ENCODE measurements around the gene ACSM3. TPM values are rescaled to one million over a fixed set of nuclear protein-coding genes. Genes with fewer than 3 reads are reported as not detected.

ACSM3 gene
- total RNA-seq, 1 donor = 0.86 TPM

DNA sequence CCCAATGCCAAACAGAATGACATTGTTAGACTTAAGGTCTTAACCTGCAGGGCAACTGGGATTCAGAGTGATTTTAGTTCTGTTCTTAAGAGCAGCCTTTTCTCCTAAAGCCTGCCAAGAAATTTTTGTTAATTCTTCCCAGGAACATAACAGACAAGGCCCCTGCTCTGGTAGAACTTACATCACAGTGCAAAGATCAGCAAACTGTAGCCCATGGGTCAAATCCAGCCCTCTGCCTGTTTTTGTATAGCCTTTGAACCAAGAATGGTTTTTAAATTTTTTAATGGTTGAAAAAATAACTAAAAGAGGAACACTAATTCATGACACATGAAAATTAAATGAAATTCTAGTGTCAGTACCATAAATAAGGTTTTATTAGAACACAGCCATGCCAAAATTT, 3.8 kb downstream of the ACSM3 start:
- no peak for DNase-seq (ENCODE audit: low read depth)
- TF ChIP-seq CTCF (IDR thresholded peaks at IDR 0.05; ENCODE audit: insufficient read depth, low read depth, low read length) = no peak
- no peak overlapping the region for H3K4me3 ChIP-seq (ENCODE audit: low read depth, low read length)

- no peak overlapping the region for H3K4me3 ChIP-seq (ENCODE audit: low read depth, low read length)
- TF ChIP-seq CTCF (IDR thresholded peaks at IDR 0.05; ENCODE audit: insufficient read depth, low read depth, low read length) = no peak
Observed at GRCh38 chr16:20768121-20768520, 4.3 kb downstream of the ACSM3 start.

DNA sequence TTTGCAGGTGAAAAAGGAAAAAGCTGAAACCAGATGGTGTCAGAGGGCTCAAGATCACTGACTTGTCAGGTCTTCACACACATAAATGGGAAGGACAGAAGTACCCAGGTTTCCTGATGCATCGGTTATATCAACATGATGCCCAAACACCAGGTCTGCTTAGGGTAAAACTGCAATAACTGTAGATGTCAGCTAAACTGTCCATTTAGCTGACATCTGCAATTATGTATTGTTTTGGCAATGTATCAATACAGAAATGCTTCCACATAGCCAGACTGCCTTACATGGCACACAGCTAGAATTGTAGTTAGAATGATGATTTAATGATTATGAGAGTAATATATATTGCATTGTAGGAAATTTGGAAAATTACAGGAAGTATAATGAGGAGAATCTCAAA, 5.0 kb downstream of the ACSM3 start:
- DNase-seq (ENCODE audit: low read depth) = no peak
- no peak overlapping the region for H3K4me3 ChIP-seq (ENCODE audit: low read depth, low read length)
- TF ChIP-seq CTCF (IDR thresholded peaks at IDR 0.05; ENCODE audit: insufficient read depth, low read depth, low read length) = no peak

More at GRCh38 chr16:20768121-20768520, 4.3 kb downstream of the ACSM3 start:
- DNase-seq (ENCODE audit: low read depth) = no peak

- no peak for TF ChIP-seq CTCF (IDR thresholded peaks at IDR 0.05; ENCODE audit: insufficient read depth, low read depth, low read length)
- H3K4me3 ChIP-seq (ENCODE audit: low read depth, low read length) = no peak overlapping the region
- DNase-seq (ENCODE audit: low read depth) = no peak
Observed at GRCh38 chr16:20773679-20774078, 9.9 kb downstream of the ACSM3 start.

DNA sequence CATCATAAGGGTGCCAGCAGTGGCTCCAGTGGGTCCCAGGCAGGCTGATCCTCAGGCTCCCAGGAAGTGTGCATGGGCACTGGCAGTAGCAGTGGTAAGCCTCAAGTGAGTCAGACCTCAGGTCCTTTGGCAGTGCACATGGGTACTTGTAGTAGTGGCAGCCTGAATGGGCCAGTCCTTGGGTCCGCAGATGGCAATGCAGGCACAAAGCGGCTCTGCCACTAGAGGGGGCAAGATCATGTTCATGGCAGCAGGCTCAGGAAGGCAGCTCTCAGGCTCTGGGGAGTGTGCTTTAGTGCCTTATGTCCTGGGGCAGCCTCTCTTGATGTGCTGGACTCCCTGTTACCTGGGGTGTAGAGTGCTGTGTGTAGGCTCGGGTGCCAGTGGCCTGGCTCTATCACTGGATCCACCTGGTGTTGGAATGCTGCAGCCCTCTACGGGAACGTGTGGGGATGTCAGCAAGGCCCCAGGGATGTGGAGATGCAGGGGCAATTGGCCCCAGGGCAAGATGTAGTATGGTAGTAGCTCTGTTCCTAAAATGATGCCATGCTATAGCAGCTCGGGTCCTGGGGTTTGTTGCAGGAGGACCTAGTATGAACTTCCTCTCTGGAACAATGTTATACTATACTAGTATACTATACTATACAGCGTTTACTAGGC, 11.0 kb downstream of the ACSM3 start:
- H3K4me3 ChIP-seq (ENCODE audit: low read depth, low read length) = no peak overlapping the region
- TF ChIP-seq CTCF (IDR thresholded peaks at IDR 0.05; ENCODE audit: insufficient read depth, low read depth, low read length) = peak; percentile 87
- peak; percentile 67 for DNase-seq (ENCODE audit: low read depth)

DNA sequence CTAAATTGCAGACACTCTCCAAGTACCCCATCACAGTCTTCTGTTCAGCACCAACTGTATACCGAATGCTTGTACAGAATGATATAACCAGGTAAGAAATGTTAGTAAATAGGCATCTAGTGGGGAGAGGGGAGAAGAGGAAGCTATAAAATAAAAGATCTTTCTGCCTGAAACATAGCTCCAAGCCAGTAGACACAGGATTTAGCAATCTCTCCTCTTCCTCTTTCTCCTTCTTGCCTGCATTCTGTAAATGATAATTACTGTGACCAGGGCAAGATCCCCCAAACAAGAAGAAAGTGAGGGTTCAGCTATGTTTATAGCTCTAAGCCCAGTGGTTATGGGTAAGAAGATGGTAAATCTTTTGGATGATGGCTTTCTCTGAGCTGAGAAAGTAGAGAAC, 17.9 kb downstream of the ACSM3 start:
- no peak for TF ChIP-seq CTCF (IDR thresholded peaks at IDR 0.05; ENCODE audit: insufficient read depth, low read depth, low read length)
- DNase-seq (ENCODE audit: low read depth) = no peak

DNA sequence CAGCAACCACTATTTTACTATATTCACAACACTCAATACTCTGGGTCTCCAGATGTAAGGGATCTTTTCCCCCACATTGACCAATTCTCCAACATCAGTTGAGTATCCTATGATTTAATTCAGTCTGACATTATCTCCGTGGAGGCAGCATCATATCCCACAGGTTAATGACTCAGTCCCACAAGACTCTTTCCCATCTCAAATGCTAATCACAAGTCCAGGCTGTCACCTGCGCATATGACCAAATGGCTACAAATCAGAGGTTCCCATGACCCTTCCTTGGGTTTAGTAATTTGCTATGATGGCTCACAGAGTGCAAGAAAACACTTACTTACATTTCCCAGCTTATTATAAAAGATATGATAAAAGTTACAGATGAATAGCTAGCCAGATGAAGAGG, 18.7 kb downstream of the ACSM3 start:
- no peak for TF ChIP-seq CTCF (IDR thresholded peaks at IDR 0.05; ENCODE audit: insufficient read depth, low read depth, low read length)
- no peak overlapping the region for H3K4me3 ChIP-seq (ENCODE audit: low read depth, low read length)

More for the DNA sequence above, 17.9 kb downstream of the ACSM3 start:
- H3K4me3 ChIP-seq (ENCODE audit: low read depth, low read length) = no peak overlapping the region

More for the DNA sequence above, 18.7 kb downstream of the ACSM3 start:
- DNase-seq (ENCODE audit: low read depth) = no peak
